Measurements from ENCODE around the gene DOCK9. TPM values are rescaled to one million over a fixed set of nuclear protein-coding genes. Genes with fewer than 3 reads are reported as not detected.

DOCK9 gene
- total RNA-seq, 6 experiments from 2014 or later = 16.5 to 24.3 (median 18.1) TPM

- no peak overlapping the region for H3K4me3 ChIP-seq
Observed at GRCh38 chr13:98954313-98954712, 23.6 kb downstream of the DOCK9 start.

GRCh38 chr13:98951266-98951665, 26.6 kb downstream of the DOCK9 start:
- DNase-seq (no peak), ATAC-seq (no peak)
- Histone ChIP-seq H3K4me1 (no peaks in the 10 kb centered on the region), H3K36me3 (no peaks in the 10 kb centered on the region), H3K27me3 (no peaks in the 10 kb centered on the region), H3K4me3 (no peak overlapping the region), H3K9me3 (no peaks in the 10 kb centered on the region), H3K27ac (no peak overlapping the region)
- TF ChIP-seq CTCF (IDR thresholded peaks at IDR 0.05) (no peak), POLR2A (IDR thresholded peaks at IDR 0.05) (no peak)
- WGBS (ENCODE audit: insufficient coverage, low coverage, low lambda C conversion rate, missing lambda C conversion rate) = 84% methylated on average over 6 of the region's 6 CpGs
- intact Hi-C loops (cut with DNase I) = no loop called here

More at GRCh38 chr13:98954313-98954712, 23.6 kb downstream of the DOCK9 start:
- ATAC-seq (no peak), DNase-seq (no peak)
- WGBS (ENCODE audit: insufficient coverage, low coverage, low lambda C conversion rate, missing lambda C conversion rate) = 93% methylated on average over 3 of the region's 4 CpGs
- Histone ChIP-seq H3K9me3 (no peaks in the 10 kb centered on the region), H3K36me3 (no peaks in the 10 kb centered on the region), H3K4me1 (peaks cover 0 to 3% (median 0%) of the 10 kb centered on the region in 4 donors), H3K27ac (no peak overlapping the region), H3K27me3 (no peaks in the 10 kb centered on the region)
- TF ChIP-seq POLR2A (IDR thresholded peaks at IDR 0.05) (no peak), CTCF (IDR thresholded peaks at IDR 0.05) (no peak)
- intact Hi-C loops (cut with DNase I) = no loop called here

GRCh38 chr13:98950705-98951104, 27.2 kb downstream of the DOCK9 start:
- no peaks in the 10 kb centered on the region for H3K27me3 ChIP-seq
- H3K27ac ChIP-seq = no peak overlapping the region
- DNase-seq = no peak
- H3K36me3 ChIP-seq = no peaks in the 10 kb centered on the region
- H3K9me3 ChIP-seq = no peaks in the 10 kb centered on the region
- H3K4me1 ChIP-seq = no peaks in the 10 kb centered on the region
- H3K4me3 ChIP-seq = no peak overlapping the region
- intact Hi-C loops (cut with DNase I) = no loop called here
- no peak for ATAC-seq
- TF ChIP-seq CTCF (IDR thresholded peaks at IDR 0.05) (no peak), POLR2A (IDR thresholded peaks at IDR 0.05) (no peak)
- 82% methylated on average over 5 of the region's 7 CpGs for WGBS (ENCODE audit: insufficient coverage, low coverage, low lambda C conversion rate, missing lambda C conversion rate)

GRCh38 chr13:98947925-98948324, 29.9 kb downstream of the DOCK9 start:
- H3K9me3 ChIP-seq = no peaks in the 10 kb centered on the region
- no peaks in the 10 kb centered on the region for H3K27me3 ChIP-seq
- intact Hi-C loops (cut with DNase I) = no loop called here
- DNase-seq (no peak), ATAC-seq (no peak)
- H3K4me3 ChIP-seq = no peak overlapping the region
- H3K36me3 ChIP-seq = no peaks in the 10 kb centered on the region
- no peak overlapping the region for H3K27ac ChIP-seq
- TF ChIP-seq POLR2A (IDR thresholded peaks at IDR 0.05) = no peak
- TF ChIP-seq CTCF (IDR thresholded peaks at IDR 0.05) = no peak
- 32% methylated on average over 1 of the region's 1 CpG for WGBS (ENCODE audit: insufficient coverage, low coverage, low lambda C conversion rate, missing lambda C conversion rate)
- no peaks in the 10 kb centered on the region for H3K4me1 ChIP-seq

Measured in right lobe of liver (tissue), 6 donors.